H1 (cell line): ENCODE data around the gene EXOC6.

Source experiments
- CTBP2 ChIP-seq: IDR thresholded peaks from 2 replicates; pipeline ENCODE4 v1.7.0; 2011; ENCODE audit warnings: borderline replicate concordance, mild to moderate bottlenecking, moderate library complexity, mixed read lengths, low read length; ENCODE audit not compliant: insufficient read depth, insufficient read length
- POLR2AphosphoS5 ChIP-seq: IDR thresholded peaks from 2 replicates; pipeline ENCODE4 v1.6.1; 2011; ENCODE audit warnings: low read depth, low read length
- SP1 ChIP-seq: IDR thresholded peaks from 2 replicates; pipeline ENCODE4 v1.6.1; 2011; ENCODE audit warnings: low read depth, low read length
- TF ChIP-seq, protein P1 (sequence below), 3 experiments: IDR thresholded peaks; 1 replicate in 2 of 3; 2 replicates in 1 of 3; pipeline versions ENCODE4 v1.5.1 to v1.6.1; 2011; ENCODE audit warnings: low read length in 3 of 3, mild to moderate bottlenecking in 3 of 3, inconsistent platforms in 2 of 3, low read depth in 1 of 3, moderate library complexity in 1 of 3; ENCODE audit not compliant: insufficient read depth in 1 of 3; ENCODE audit errors: control extremely low read depth in 1 of 3

GRCh38 chr10:93063144-93063976, 215.0 kb downstream of the EXOC6 start:
- TF ChIP-seq, protein P1, sequence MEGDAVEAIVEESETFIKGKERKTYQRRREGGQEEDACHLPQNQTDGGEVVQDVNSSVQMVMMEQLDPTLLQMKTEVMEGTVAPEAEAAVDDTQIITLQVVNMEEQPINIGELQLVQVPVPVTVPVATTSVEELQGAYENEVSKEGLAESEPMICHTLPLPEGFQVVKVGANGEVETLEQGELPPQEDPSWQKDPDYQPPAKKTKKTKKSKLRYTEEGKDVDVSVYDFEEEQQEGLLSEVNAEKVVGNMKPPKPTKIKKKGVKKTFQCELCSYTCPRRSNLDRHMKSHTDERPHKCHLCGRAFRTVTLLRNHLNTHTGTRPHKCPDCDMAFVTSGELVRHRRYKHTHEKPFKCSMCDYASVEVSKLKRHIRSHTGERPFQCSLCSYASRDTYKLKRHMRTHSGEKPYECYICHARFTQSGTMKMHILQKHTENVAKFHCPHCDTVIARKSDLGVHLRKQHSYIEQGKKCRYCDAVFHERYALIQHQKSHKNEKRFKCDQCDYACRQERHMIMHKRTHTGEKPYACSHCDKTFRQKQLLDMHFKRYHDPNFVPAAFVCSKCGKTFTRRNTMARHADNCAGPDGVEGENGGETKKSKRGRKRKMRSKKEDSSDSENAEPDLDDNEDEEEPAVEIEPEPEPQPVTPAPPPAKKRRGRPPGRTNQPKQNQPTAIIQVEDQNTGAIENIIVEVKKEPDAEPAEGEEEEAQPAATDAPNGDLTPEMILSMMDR (IDR thresholded peaks at IDR 0.05; ENCODE audit: control extremely low read depth in 1 of 3, insufficient read depth in 1 of 3, low read depth in 1 of 3, low read length in 3 of 3) = no peak
- no peak for TF ChIP-seq SP1
- no peak for TF ChIP-seq CTBP2
- no peak for TF ChIP-seq POLR2AphosphoS5
